GM18858 (cell line): ENCODE results near the gene NDUFAF8.

Experiments used
- ATAC-seq: cut with Tn5 transposase; IDR thresholded peaks from one replicate; pipeline ENCODE4 v1.9.1; 2021; ENCODE audit not compliant: unreplicated experiment

NDUFAF8 gene

DNA sequence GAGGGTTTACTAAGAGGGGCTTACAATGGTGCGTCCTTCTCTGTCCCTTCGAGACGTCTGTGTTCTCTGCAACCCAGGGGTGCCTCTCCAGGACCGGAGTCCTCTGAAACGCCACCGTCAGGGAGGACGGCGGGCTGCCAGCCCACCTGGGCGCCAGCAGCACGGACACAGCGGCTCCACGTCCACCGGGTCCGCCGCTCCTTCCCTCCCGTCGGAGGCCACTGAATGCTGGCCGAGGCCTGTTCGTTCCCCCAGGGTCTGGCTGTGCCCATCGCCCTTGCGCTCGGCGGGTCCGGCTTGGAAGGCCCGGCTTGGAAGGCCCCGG lies 666 bp upstream of the NDUFAF8 start:
- ATAC-seq = no peak

DNA sequence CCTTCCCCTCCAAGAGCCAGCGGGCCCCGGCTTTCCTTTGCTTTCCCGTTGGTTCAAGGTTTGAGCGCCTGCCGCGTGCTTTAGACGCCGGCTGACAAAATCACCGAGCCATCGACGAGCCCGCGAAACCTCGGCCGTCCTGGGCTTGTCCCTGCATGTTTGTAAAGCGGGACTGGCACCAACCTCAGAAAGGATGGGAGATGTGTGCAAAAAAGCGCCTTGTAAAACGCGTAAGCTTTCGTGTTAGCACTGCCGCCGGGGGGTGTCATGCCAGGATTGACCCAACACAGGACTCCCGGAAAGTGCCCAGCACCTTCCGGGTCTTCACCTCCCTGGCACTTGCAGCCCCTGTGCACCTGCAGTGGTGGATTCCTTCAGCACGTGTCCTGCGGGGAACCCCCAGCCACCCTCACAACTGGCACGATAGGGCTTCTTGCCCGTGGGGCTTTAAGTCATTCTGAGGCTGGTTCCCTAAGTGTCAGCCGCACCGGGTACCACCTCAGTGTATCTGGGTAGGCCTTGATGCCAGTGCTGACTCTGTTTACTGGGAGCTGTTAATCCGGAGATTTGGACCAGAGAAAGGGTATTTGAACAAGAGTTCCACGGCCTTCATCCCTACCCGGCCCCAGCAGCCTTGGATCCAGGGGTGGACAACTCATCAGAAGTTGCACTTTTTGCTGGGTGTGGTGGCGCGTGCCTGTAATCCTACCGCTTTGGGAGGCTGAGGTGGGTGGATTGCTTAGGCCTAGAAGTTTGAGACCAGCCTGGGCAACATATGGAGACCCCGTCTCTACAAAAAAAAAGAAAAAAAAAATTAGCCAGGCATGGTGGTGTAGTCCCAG lies 817 bp downstream of the NDUFAF8 start:
- no peak for ATAC-seq

DNA sequence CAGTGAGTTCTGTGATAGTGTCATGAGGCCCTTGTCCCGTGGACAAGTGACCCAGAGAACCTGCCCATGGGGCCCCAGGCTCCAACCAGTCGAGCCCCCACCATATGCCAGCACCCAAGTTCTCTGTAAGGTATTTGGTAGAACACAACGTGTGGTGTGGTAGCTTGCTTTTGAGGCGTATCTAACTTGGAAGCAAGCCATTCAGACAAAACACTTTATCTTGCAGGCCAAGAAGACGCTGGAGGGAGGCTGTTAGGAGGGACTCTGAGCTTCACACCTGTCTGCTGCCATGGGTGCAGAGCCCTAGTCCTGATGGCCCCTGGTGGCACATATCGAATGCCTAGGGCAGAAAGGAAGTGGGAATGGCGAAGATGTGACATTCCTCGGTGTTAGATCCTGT lies 1.6 kb downstream of the NDUFAF8 start:
- no peak for ATAC-seq

DNA sequence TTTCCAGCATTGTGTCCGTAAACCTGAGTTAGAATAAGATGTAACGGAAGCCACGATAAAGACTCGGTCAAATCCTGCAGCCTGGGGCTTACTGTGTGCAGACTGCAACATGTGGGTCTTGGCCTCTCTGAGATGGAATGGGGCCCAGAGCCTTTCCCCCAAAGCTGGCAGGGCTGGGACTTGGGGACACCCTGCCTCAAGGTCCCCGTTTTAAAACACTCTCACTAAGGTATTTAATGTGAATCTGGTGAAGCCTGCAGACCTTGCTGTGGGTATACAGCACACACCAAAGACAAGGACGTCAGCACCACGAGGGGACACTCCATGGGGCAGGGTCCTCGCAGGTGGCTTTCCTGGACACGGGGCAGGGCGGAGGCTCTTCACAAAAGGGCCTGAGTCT lies 2.1 kb downstream of the NDUFAF8 start:
- ATAC-seq = no peak

DNA sequence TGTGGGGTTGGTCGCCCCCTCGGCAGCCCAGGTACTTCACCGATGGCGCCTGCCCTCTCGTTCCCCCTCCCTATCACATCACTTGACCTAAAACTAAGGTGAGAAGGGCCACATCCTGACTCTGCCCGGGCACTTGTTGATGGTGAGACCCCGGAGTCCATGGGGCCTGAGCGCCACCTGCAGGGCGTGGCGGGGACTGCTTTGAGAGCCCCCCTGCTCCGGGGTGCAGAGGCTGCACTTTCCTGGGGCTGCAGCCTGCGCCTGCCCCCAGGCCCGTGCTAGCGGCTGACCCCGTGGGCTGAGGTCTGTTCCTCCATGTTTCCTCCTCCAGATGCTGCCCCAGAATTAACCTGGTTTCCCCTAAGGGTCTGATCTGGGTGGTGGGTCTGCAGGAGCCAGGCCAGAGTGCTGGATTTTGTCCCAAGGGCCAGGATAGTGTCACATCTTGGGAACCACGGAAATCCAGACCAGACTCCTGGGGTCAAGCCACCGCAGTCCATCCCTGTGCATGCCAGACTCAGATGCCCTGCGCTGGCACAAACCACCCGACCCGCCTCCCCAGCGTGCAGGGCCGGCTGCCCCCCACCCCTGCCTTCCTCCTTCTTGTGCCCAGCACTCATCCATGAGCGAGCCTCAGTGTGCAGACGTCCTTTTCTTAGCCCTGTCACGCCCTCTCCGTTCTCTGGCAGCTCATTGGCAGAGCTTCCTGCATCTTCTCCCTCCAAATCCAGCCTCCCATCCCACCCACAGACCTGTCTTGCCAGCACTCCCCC lies 2.7 kb downstream of the NDUFAF8 start:
- no peak for ATAC-seq

DNA sequence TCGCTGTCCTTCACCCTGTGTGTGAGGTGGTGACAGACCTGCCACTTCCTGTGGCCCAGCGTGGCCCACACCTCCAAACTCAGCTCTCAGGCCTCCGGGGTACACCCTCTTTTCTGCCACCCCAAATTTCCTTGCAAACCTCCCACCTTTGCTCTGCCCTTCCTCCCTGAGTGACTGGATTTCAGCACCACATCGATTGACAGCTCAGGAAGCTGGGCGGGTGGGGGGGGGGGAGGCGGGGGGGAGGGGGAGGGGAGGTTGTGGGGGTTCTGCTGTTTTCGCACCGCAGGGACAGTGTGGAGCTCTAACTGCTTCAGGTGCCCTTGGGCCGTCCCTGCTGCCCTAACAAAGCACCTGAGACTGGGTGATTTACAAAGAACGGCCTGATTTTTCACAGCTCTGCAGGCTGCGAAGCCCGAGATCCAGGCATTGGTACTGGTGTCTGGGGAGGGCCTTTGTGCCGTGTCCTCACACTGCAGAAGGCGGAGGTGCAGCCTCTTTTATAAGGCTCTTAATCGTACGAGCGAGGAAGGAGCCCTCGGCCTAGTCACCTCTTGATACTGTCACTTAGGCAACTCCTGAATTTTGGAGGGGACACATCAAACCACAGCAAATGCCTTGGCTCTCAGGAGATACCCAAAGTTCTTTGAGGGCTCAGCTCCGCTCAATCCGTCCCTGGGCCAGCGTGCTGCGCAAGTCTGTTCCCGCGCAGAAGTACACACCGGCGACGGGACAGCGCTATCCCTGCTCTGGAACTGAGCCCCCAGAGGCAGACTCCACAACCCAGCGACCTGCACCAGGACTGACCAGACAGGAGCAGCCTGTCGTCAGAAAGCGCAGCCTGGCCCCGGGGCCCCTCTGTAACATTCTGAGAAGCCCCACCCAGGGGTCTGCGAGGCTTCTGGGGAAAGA lies 3.6 kb downstream of the NDUFAF8 start:
- no peak for ATAC-seq

DNA sequence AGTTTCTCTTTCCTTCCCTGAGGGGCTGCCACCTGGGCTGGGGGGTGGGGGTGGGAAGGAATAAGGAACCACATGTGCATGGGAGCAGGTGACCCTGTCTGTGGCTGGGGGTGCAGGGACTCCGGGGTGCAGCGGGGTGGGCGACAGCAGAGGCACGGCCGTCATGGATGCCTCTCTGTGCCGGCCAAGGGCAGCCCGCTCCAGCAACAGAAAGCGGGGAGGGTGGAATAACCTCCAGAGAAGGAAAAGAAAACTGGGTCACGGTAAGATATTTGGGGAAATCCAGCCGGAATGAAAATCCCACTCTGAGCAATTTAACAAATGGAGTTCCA lies 4.2 kb downstream of the NDUFAF8 start:
- no peak for ATAC-seq

DNA sequence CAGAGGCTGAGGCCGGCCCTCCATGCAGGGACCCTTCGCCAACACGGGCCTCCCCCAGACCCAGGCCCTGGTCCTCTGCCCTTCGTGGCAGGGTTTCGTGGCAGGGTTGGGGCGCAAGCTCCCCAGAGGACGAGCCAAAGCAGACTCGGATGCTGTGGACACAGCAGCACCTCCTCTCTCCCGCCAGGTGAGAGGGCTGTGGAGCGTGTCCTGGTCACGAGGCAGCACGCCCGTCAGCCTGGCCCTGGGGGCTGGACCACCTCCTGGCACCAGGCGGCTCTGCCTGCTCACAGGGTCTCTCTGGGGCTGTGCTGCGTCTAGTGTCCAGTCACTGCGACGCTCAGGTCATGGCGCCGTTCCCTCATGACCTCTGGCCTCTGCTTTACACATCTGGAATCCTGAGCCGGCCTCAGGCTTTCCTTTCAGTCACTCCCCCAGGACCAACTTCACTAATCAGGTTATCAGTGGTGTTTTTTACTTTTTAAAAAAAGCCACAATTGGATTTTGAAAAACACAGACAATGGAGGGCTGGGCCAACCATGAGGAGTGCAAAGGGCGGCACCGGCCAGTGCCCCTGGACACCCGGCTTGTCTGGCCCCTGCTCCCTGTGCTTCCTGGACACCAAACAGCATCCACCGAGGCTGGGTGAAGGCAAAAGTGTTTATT lies 5.4 kb downstream of the NDUFAF8 start:
- no peak for ATAC-seq

DNA sequence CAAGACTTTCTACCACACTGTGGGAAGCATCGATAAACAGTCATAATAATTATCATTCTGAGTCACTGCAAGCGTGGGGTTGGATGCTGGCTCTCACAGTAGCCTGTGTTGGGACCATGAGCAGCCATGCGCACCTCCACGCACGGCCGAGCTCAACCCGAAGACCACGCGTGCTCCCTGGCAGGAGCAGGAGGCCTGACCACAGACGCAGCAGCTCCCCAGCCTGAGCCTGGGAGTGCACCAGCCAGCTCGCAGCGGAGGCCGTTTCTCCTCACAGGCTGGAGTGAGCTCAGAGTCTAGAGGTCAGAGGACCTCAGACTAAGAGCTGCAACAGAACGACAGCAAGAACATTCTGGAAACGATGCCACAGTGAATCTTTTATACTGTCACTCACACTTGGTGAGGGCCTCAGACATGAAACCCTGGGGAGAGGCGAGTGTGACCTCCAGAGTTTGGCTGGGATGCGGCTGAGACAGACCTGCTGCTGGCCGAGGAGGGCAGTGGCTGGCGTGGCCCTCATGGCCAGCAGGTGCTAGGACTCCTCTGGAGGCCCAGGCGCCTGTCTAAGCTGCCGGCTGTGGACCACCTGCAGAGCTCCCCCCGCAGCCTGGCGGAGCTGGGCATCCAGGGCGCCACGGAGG lies 6.0 kb downstream of the NDUFAF8 start:
- no peak for ATAC-seq

DNA sequence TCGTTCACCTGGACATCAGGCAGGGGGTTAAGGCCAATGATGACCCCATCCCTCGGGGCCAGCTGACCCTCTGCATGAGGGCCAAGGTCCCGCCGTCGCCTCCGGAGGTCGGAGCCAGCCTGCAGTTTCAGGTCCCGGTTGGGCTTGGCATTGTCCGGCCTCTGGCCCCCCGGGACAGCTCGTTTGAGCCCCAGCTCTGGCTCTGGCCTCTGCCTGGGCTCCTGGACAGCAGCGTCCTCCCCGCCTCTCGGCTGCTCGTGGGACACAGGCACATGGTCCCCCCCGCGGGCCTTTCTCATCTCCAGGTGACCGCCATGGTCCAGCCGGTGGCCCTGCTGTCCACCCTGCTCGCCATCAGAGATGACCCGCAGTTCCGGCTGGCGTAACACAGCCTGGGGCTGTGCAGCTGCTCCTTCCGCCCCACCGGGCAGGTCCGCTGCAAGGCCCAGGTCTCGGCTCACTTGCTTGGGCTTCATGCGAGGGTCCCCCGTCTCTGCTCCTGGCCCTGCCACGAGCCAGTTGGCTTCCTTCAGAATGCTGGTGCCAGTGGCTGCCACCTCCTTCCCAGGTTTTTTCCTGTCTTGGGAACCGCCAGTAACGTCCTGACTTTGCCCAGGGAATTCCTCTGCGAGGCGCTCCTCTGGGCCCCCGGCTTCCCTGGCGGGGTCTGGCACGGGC lies 6.7 kb downstream of the NDUFAF8 start:
- ATAC-seq = no peak

DNA sequence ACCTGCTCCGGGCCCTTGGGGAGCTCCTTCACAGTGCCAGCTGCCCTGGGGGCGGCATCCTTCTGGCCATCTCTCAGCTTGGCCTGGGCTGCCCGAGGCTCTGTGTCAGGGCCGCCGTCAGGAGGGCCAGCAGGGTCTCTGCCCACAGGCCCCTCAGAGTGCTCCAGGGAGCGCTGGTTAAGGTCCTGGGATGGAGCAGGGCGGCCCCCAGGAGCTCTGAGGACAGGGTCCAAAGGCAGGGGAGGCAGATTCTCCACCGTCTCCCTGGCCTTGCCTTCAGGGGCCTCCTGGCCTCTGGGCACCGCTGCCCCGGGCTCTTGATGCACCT lies 7.2 kb downstream of the NDUFAF8 start:
- no peak for ATAC-seq

DNA sequence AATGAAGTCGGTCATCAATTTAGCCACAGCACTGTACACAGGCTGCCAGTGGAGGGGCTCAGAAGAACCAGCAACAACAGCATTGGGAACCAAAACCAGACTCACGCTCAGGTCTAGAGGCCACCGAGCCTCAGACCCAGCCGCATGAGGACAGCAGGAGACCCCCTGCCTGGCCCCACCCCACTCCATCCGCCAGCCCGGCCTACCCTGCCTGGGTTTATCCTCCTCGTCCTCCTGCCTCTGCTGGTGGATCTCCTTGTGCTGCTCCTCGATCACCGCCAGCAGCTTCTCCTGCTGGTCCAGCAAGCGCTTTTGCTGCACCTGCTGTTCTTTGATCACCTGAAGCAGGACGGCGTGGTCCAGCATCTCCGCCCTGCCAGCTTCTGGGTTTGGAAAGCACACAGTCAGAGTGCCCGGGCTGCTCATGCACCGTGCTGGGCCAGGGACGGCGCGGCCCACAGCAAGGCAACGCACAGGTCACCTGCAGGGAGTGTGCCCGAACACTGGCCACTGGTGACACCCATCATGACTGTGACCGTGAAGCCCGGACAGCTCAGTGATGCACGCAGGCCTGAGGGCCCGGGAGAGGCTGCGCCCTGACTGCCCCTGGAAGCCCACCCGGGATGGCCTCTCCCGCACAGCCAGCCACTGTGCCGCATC lies 7.7 kb downstream of the NDUFAF8 start:
- no peak for ATAC-seq

DNA sequence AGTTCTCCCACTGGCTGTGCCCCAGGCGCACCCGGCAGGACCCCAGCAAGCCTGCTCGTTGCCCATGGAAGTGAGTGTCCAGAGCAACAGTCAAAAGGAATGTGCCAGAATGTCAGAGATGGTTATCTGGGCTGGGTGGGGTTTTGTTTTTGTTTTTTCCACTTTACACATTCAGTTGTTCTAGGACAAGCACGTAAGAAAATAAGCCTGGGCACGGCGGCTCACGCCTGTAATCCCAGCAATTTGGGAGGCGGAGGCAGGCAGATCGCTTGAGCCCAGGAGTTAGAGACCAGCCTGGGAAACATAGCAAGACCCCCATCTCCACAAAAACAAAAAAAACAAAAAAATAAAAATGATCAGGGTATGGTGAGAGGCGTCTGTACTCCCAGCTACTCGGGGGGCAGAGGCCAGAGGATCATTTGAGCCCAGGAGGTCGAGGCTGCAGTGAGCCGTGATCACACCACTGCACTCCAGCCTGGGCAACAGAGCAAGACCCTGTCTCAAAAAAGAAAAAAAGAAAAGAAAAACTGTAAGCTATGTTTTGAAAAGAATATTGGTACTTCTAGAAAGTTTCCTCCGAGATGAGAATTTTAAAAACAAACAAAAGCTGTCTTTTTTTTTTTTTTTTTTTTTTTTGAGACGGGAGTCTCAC lies 8.3 kb downstream of the NDUFAF8 start:
- ATAC-seq = no peak

DNA sequence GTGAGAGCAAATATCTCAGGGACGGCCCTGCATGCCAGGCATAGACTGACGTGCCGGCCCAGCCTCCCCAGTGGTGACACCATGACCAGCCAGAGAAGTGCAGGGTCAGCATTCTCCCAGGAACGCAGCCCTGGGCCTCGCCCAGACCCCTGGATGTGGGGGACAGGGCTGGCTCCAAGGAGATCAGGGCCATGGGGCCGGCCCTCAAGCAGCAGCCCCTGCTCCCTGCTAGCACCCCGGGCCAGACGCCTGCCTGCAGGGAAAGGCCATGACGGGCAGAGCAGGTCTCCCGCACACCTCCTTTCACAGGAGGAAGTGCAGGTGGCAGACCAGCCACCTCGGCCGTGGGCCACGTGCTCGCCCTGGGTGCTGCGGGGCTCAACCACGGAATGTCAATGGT lies 9.5 kb downstream of the NDUFAF8 start:
- ATAC-seq = no peak

DNA sequence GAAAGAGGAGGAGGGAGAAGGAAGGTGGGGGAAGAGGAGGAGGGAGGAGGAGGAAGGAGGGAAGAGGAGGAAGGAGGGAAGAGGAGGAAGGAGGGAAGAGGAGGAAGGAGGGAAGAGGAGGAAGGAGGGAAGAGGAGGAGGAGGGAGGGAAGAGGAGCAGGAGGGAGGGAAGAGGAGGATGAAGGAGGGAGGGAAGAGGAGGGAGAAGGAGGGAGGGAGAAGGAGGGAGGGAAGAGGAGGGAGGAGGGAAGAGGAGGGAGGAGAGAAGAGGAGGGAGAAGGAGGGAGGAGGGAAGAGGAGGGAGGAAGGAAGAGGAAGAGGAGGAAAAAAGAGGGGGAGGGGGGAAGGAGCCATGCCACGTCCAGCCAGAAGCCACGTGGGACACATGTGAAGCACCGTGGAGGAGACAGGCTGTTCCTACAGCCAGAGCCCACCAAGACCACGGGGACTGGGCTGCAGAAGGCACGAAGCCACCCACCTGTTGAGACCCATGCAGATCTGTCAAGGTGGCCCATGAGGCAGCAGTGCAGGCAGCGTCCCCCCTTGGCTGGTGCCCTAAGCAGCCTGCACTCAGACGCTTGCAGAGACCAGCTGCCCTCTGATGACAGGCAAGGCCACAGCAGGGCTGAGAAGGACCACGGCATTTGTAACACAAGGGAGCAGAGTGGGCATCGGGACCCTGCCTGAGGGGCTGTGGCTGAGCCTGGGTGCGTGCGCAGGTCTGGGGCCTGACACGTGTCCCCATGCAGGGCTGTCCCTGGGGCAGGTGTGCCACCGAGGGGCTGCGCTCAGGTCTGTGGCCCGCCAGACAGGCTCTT lies 10.3 kb downstream of the NDUFAF8 start:
- ATAC-seq = no peak

DNA sequence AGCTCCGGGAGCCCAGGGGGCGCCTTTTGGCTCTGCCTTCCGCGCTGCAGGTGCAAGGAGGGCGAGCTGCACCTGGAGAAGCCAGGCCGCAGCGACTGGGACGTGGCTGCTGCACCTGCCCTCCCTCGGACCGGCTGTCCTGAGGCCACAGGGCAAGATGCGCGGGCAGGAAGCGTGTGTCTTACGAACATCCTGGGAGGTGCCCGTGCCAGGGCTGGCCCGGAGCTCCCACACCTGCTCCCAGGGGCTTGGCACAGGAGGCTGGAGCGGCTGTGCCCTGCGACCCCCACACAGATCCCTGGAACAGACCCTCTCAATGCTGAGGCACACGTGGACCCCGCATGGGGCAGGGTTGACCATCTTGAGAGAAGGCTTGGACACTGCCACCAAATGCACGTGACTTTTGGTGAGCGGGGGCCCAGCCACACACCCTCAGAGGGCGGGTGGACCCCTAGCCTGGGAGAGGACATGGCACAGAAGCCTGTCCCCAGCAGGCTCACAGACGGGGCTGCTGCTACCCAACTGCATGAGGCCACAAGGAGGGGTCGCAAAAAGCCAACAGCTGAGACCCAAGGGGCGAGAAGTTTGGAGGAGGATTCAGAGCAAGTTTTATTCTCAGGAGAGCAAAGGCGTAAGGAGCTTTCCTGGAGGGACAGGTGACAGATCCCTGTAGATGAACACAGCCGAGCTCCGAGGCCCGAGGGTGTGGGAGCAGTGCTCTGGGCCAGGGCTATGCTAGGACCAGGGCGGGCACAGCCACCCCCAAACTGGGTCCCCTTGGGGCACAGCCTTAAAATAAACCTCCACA lies 11.4 kb downstream of the NDUFAF8 start:
- no peak for ATAC-seq

DNA sequence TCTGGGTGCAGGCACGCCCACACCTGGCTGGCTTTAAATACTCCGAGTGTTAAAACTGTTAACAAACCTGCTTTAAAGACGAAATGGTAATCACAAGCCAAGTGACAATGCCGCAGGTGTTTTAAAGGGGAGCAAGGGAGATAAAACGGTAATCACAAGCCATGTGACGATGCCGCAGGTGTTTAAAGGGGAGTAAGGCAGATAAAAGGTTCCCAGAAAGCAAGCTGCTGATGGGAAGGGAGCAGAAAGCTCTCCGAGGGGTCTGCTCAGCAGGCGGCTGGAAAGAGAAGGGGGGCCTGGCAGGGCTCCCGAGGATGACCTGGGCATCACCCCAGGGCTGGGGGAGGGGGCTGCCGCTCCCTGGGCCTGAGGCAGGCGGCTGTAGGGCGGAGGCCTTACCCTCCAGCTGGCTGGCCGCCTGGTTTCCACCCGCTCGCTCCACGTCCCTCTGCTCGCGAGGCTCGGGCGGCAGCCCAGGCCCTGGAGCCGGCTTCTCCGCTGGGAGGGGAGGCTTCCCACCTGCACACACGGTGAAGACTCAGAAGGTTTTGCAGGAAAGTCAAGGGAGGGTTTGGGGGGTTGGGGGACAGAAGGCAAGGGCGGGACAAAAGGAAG lies 12.1 kb downstream of the NDUFAF8 start:
- ATAC-seq = no peak
